Esophagus muscularis mucosa (tissue), 4 donors: ENCODE results near the gene CDC42EP4. TPM values are rescaled to one million over a fixed set of nuclear protein-coding genes. Genes with fewer than 3 reads are reported as not detected.

Experiments
- DNase-seq: peaks from one replicate; pipeline ENCODE4 v3.0.0-alpha.2; 2017; ENCODE audit errors: extremely low spot score
- H3K27ac ChIP-seq, 4 donors: fragments of 200-600 bp; sonication (generic); replicated peaks in 1 of 4; 1 replicate in 3 of 4; 2 replicates in 1 of 4; pipeline ENCODE4 v1.5.1; 2016 to 2019; ENCODE audit warnings: mild to moderate bottlenecking in 1 of 4
- H3K27me3 ChIP-seq, 4 donors: fragments of 200-600 bp; sonication (generic); one replicate each; pipeline versions ENCODE4 v1.5.1 to v1.6.0; 2016 to 2019
- H3K36me3 ChIP-seq, 4 donors: fragments of 200-600 bp; sonication (generic); one replicate each; pipeline ENCODE4 v1.5.1; 2016 to 2019
- H3K4me1 ChIP-seq, 4 donors: fragments of 200-600 bp; sonication (generic); one replicate each; pipeline ENCODE4 v1.5.1; 2016 to 2019
- H3K4me3 ChIP-seq, 4 donors: fragments of 200-600 bp; sonication (generic); 1 replicate in 2 of 4; 2 replicates in 2 of 4; pipeline ENCODE4 v1.5.1; 2016 to 2019; ENCODE audit warnings: mild to moderate bottlenecking in 4 of 4, moderate library complexity in 1 of 4
- H3K9me3 ChIP-seq, 4 donors: fragments of 200-600 bp; sonication (generic); 1 replicate in 3 of 4; 2 replicates in 1 of 4; pipeline ENCODE4 v1.5.1; 2016 to 2019
- EP300 ChIP-seq: sonication (generic); formaldehyde crosslinking; IDR thresholded peaks from one replicate; pipeline ENCODE4 v1.6.1; 2017; ENCODE audit warnings: antibody characterized with exemption
- POLR2A ChIP-seq: fragments of 450-650 bp; IDR thresholded peaks from one replicate; pipeline ENCODE4 v1.6.1; 2017; ENCODE audit warnings: antibody characterized with exemption, moderate library complexity, mild to moderate bottlenecking, low read depth
- POLR2AphosphoS5 ChIP-seq, 2 donors: sonication (generic); formaldehyde crosslinking; IDR thresholded peaks; one replicate each; pipeline ENCODE4 v1.6.1; 2017; ENCODE audit warnings: antibody characterized with exemption in 2 of 2
- WGBS: methylation state at CpG from one replicate; pipeline ENCODE4 v1.1.5; 2018; 5-methylcytosine and 5-hydroxymethylcytosine counted together
- intact Hi-C: fragments of 100-400 bp; cut with DNase I; formaldehyde crosslinking; loops from one replicate; pipeline ENCODE4 v1.15.1; 2023
- total RNA-seq, 4 donors: library from RNA; depleted of rRNA; stranded (reverse); fragments of >200 nt; gene quantifications; one replicate each; pipeline versions ENCODE4 v1.1.0 to v1.2.1, GENCODE V29; 2016
- TF ChIP-seq, protein P1 (sequence below), 3 experiments: fragments of 200-600 bp in 2 of 3; fragments of 450-650 bp in 1 of 3; sonication (generic) in 2 of 3; IDR thresholded peaks; one replicate each; pipeline ENCODE4 v1.5.1; 2017 to 2019; ENCODE audit warnings: antibody characterized with exemption in 3 of 3, mild to moderate bottlenecking in 2 of 3, moderate library complexity in 1 of 3

The CDC42EP4 gene
- total RNA-seq, 4 donors from 2014 or later = 48.6 to 129 (median 104) TPM

DNA sequence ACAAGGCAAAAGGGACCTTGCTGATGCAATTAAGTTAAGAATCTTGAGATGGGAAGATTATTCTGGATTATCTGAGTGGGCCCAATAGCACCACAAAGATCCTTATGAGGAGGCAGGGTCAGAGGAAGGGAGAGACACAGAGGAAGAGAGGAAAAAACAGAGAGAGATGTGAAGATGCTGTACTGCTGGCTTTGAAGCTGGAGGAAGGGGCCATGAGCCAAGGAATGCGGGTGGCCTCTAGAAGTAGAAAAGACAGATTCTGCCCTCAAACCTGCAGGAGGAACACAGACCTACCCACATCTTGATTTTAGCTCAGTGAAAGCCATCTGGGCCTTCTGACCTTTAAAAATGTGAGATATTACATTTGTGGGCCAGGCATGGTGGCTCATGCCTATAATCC, 42.0 kb downstream of the CDC42EP4 start:
- 100% methylated on average over 1 of the region's 1 CpG for WGBS
- no peak for DNase-seq
- Histone ChIP-seq H3K4me3 (no peak overlapping the region), H3K27ac (no peak overlapping the region), H3K4me1 (no peaks in the 10 kb centered on the region), H3K27me3 (no peaks in the 10 kb centered on the region), H3K36me3 (no peaks in the 10 kb centered on the region), H3K9me3 (no peaks in the 10 kb centered on the region)
- TF ChIP-seq POLR2AphosphoS5 (IDR thresholded peaks at IDR 0.05) (no peak), EP300 (no peak), POLR2A (no peak)
- TF ChIP-seq, protein P1, sequence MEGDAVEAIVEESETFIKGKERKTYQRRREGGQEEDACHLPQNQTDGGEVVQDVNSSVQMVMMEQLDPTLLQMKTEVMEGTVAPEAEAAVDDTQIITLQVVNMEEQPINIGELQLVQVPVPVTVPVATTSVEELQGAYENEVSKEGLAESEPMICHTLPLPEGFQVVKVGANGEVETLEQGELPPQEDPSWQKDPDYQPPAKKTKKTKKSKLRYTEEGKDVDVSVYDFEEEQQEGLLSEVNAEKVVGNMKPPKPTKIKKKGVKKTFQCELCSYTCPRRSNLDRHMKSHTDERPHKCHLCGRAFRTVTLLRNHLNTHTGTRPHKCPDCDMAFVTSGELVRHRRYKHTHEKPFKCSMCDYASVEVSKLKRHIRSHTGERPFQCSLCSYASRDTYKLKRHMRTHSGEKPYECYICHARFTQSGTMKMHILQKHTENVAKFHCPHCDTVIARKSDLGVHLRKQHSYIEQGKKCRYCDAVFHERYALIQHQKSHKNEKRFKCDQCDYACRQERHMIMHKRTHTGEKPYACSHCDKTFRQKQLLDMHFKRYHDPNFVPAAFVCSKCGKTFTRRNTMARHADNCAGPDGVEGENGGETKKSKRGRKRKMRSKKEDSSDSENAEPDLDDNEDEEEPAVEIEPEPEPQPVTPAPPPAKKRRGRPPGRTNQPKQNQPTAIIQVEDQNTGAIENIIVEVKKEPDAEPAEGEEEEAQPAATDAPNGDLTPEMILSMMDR (IDR thresholded peaks at IDR 0.05) = no peak
- intact Hi-C loops = no loop called here

- no peak overlapping the region for H3K27ac ChIP-seq
- no peaks in the 10 kb centered on the region for H3K36me3 ChIP-seq
- DNase-seq = no peak
- no peaks in the 10 kb centered on the region for H3K9me3 ChIP-seq
- no peaks in the 10 kb centered on the region for H3K27me3 ChIP-seq
- intact Hi-C loops = no loop called here
- TF ChIP-seq POLR2A (no peak), POLR2AphosphoS5 (IDR thresholded peaks at IDR 0.05) (no peak), EP300 (no peak)
- H3K4me3 ChIP-seq = no peak overlapping the region
- H3K4me1 ChIP-seq = no peaks in the 10 kb centered on the region
Observed at GRCh38 chr17:73269329-73269615, 42.5 kb downstream of the CDC42EP4 start.

DNA sequence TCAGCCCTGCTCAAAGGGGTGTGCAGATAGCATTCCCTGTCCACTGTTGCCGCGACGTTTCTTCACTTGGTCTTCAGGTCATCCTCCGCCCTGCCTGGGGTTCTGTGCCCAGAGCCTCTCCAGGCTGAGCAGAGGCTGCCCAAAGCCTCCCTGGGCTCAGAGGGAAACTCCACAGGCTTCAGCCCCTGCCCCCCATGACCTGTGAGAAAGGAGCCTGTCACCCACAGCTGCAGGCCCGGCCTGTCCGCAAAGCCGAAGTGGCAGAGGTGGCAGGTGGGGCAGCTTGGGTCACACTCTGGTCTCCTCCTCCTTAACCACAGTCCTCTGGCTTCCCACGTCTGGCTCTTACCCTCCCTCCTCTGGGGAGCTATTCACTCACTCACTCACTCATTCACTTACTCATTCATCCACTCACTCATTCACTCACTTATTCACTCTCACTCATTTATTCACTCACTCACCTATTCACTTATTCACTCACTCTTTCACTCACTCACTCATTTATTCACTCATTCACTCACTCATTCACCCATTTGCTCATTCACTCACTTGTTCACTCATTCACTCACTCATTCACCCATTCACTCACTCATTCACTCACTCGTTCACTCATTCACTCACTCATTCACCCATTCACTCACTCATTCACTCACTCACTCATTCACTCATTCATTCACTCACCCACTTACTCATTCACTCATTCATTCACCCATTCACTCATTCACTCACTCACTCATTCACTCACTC, 43.0 kb downstream of the CDC42EP4 start:
- intact Hi-C loops = no loop called here
- TF ChIP-seq EP300 (no peak), POLR2A (no peak), POLR2AphosphoS5 (IDR thresholded peaks at IDR 0.05) (no peak)
- TF ChIP-seq, protein P1 (IDR thresholded peaks at IDR 0.05) = no peak
- Histone ChIP-seq H3K27ac (no peak overlapping the region), H3K36me3 (no peaks in the 10 kb centered on the region), H3K4me3 (no peak overlapping the region), H3K9me3 (no peaks in the 10 kb centered on the region), H3K27me3 (no peaks in the 10 kb centered on the region), H3K4me1 (no peaks in the 10 kb centered on the region)
- no peak for DNase-seq
- WGBS = 91% methylated on average over 5 of the region's 9 CpGs

DNA sequence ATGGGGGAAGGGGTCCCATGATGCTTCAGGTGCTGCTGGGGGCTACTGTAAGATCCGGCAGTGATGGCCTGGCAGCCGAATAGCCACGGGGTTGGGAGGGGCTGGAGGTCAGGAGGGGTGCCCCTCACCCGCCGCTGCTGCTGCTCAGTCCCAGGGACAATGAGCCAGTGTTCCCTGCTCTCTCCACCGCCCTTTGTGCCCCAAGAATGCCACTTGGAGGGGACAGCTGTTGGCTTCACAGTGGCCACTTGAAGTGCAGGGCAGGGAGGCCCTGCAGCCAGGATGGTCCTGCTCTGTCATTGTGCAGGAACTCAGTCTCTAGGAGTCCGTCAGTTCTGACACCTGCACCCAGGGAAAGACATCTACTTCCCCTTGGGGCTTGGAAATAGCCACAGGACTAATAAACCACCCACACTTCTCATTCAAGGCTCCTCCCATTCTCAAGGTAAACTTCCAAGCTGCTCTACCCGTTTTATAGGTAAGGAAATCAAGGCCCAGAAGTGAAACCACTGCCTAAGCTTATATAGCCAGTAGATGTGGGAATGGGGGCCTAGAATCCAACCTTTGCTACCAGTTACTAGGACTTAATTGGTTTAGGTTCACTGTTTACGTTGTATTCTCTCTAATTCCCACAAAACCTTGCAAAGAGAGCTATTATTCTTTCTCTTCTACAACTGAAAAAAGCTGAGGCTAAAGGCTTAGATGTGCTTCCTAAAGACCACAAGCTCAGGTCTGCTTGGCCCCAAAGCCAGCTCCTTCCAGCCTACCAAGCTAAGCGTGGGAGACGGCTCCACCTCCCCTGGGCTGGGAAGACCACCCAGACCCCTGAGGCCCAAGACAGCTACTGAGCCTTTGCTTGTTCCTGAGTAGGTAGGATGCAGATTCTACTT, 43.9 kb downstream of the CDC42EP4 start:
- Histone ChIP-seq H3K27me3 (no peaks in the 10 kb centered on the region), H3K36me3 (no peaks in the 10 kb centered on the region), H3K4me3 (no peak overlapping the region), H3K9me3 (no peaks in the 10 kb centered on the region), H3K27ac (no peak overlapping the region), H3K4me1 (peaks cover 0 to 5% (median 2%) of the 10 kb centered on the region in 4 donors)
- intact Hi-C loops = no loop called here
- 84% methylated on average over 5 of the region's 11 CpGs for whole genome bisulfite sequencing
- TF ChIP-seq EP300 (no peak), POLR2A (no peak), POLR2AphosphoS5 (IDR thresholded peaks at IDR 0.05) (no peak)
- TF ChIP-seq, protein P1 (IDR thresholded peaks at IDR 0.05) = no peak
- DNase-seq = no peak

- intact Hi-C loops = no loop called here
- Histone ChIP-seq H3K4me3 (no peak overlapping the region), H3K9me3 (no peaks in the 10 kb centered on the region), H3K36me3 (no peaks in the 10 kb centered on the region), H3K27me3 (no peaks in the 10 kb centered on the region), H3K4me1 (peaks cover 0 to 15% (median 4%) of the 10 kb centered on the region in 4 donors), H3K27ac (no peak overlapping the region)
- DNase-seq = no peak
- no peak for TF ChIP-seq EP300
- TF ChIP-seq POLR2A = no peak
- WGBS = 92% methylated on average over 10 of the region's 11 CpGs
Observed at GRCh38 chr17:73266796-73267195, 45.0 kb downstream of the CDC42EP4 start.
